Urinary bladder (tissue), 4 donors: ENCODE data around the gene CHSY1. TPM values are rescaled to one million over a fixed set of nuclear protein-coding genes. Genes with fewer than 3 reads are reported as not detected.

ENCODE experiments used
- DNase-seq: peaks from one replicate; pipeline ENCODE4 v3.0.0-alpha.2; 2015; ENCODE audit errors: extremely low spot score
- H3K27ac ChIP-seq: one replicate; pipeline ENCODE4 v1.5.1; 2013; ENCODE audit warnings: low read depth, mild to moderate bottlenecking, moderate library complexity
- H3K36me3 ChIP-seq: one replicate; pipeline ENCODE4 v1.6.1; 2013; ENCODE audit warnings: mild to moderate bottlenecking, moderate library complexity; ENCODE audit not compliant: insufficient read depth
- H3K4me1 ChIP-seq: one replicate; pipeline ENCODE4 v1.6.1; 2013; ENCODE audit warnings: mild to moderate bottlenecking, moderate library complexity; ENCODE audit not compliant: insufficient read depth
- H3K4me3 ChIP-seq: one replicate; pipeline ENCODE4 v1.5.1; 2013; ENCODE audit warnings: low read depth, low read length
- WGBS: extraction: QIAGEN DNeasy Blood & Tissue Kit; methylation state at CpG from one replicate; pipeline ENCODE4 v1.1.7; 2013; 5-methylcytosine and 5-hydroxymethylcytosine counted together
- polyA plus RNA-seq: library from polyadenylated mRNA; stranded (reverse); fragments of 200-250 nt; gene quantifications from one replicate; pipeline ENCODE4 v1.2.3, GENCODE V29; 2013
- total RNA-seq: library from RNA; depleted of rRNA; stranded (reverse); fragments of >200 nt; gene quantifications from one replicate; pipeline ENCODE4 v1.2.3, GENCODE V29; 2014
- donor health status: healthy with polysubstance abuse.
- donor health status: healthy.

CHSY1 gene
- total and polyA plus RNA-seq, 2 donors = 18.7 to 42.6 TPM

GRCh38 chr15:101156509-101157159 is 95.2 kb downstream of the CHSY1 start:
- 81% methylated on average over 21 of the region's 21 CpGs for WGBS
- no peak overlapping the region for H3K27ac ChIP-seq
- no peaks in the 10 kb centered on the region for H3K4me1 ChIP-seq
- DNase-seq = no peak
- no peak overlapping the region for H3K4me3 ChIP-seq
- no peaks in the 10 kb centered on the region for H3K36me3 ChIP-seq

DNA sequence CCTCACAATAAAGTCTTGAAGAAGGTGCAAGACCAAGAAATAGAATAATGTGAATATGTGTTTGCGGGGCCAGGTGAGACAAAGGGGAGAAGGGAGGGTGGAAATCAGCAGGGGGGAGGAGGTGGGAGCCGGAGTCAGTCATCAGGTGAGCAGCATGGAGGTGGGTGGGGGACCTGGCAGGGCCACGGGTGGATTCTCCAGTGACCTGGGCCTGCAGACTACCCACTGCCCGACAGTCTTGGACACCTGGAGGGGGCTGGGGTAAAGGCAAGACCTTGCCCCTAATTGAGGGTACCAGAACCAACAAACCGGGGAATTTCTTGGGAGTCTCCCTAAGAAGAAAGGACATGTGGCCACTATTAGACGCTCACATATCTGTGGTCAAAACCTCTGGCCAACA is 95.8 kb downstream of the CHSY1 start:
- Histone ChIP-seq H3K27ac (no peak overlapping the region), H3K36me3 (no peaks in the 10 kb centered on the region), H3K4me3 (no peak overlapping the region), H3K4me1 (no peaks in the 10 kb centered on the region)
- 94% methylated on average over 6 of the region's 6 CpGs for WGBS
- no peak for DNase-seq

- WGBS = 92% methylated on average over 19 of the region's 19 CpGs
- DNase-seq = no peak
- Histone ChIP-seq H3K4me3 (no peak overlapping the region), H3K27ac (no peak overlapping the region), H3K36me3 (no peaks in the 10 kb centered on the region), H3K4me1 (no peaks in the 10 kb centered on the region)
These were observed 97.8 kb downstream of the CHSY1 start for GRCh38 chr15:101153801-101154656.

DNA sequence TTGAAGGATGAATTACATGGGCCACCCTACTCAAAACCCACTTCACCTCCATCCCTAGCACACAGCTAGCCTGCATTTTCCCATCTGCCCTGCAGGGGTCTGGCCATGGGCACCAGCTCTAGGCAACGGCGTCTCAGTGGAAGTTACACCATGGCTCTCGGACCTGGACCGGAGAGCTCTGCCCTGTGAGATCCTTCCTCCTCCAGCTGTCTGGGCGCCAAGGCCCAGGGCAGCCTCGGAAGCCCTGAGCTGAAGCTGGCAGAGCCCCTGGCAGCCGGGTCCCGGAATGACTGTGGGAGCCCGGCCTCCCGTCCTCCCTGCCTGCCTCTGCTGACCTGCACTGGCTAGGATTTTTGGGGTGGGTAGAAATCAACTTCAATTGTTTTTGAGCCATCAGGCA is 98.9 kb downstream of the CHSY1 start:
- Histone ChIP-seq H3K27ac (no peak overlapping the region), H3K36me3 (no peaks in the 10 kb centered on the region), H3K4me3 (no peak overlapping the region), H3K4me1 (no peaks in the 10 kb centered on the region)
- DNase-seq = no peak
- WGBS = 98% methylated on average over 10 of the region's 10 CpGs

DNA sequence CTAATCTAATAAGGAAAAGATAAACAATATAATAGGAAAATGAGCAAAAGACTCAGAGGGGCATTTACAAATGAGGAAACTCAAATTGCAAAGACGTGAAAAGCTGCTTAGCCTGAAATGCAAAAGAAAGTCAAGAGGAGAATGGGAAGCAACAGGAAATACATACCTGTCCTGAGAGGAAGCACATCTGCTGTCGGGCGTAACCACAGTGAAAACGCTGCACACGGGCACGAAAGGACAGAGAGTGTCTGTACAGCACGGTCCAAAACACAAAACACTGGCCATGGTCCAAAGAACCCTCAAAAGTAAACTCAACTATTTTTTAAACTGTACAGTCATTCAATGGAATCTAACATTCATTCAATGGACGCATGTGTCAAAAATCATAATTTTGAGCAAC is 100.6 kb downstream of the CHSY1 start:
- 62% methylated on average over 8 of the region's 8 CpGs for WGBS
- Histone ChIP-seq H3K4me1 (no peaks in the 10 kb centered on the region), H3K27ac (no peak overlapping the region), H3K36me3 (no peaks in the 10 kb centered on the region), H3K4me3 (no peak overlapping the region)
- no peak for DNase-seq

DNA sequence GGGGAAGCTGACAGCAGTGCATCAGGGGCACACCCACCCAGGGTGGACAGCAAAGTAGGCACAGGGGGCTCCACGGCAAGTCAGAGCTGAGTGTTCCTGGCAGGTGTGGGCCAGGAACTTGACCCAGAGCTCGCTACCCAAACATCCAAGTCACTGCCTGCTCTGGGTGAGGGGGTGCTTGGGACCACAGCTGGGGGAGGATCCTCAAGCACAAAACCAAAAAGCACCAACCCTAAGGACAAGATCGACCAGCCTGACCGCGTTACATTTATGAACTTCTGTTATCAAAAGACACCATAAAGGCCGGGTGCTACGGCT is 101.2 kb downstream of the CHSY1 start:
- WGBS = 78% methylated on average over 7 of the region's 7 CpGs
- Histone ChIP-seq H3K4me3 (no peak overlapping the region), H3K36me3 (no peaks in the 10 kb centered on the region), H3K27ac (no peak overlapping the region), H3K4me1 (no peaks in the 10 kb centered on the region)
- DNase-seq = no peak

- H3K27ac ChIP-seq = no peak overlapping the region
- no peaks in the 10 kb centered on the region for H3K36me3 ChIP-seq
- H3K4me3 ChIP-seq = no peak overlapping the region
- WGBS = 89% methylated on average over 27 of the region's 27 CpGs
- H3K4me1 ChIP-seq = no peaks in the 10 kb centered on the region
- DNase-seq = no peak
These were observed 101.8 kb downstream of the CHSY1 start for GRCh38 chr15:101149864-101150722.

DNA sequence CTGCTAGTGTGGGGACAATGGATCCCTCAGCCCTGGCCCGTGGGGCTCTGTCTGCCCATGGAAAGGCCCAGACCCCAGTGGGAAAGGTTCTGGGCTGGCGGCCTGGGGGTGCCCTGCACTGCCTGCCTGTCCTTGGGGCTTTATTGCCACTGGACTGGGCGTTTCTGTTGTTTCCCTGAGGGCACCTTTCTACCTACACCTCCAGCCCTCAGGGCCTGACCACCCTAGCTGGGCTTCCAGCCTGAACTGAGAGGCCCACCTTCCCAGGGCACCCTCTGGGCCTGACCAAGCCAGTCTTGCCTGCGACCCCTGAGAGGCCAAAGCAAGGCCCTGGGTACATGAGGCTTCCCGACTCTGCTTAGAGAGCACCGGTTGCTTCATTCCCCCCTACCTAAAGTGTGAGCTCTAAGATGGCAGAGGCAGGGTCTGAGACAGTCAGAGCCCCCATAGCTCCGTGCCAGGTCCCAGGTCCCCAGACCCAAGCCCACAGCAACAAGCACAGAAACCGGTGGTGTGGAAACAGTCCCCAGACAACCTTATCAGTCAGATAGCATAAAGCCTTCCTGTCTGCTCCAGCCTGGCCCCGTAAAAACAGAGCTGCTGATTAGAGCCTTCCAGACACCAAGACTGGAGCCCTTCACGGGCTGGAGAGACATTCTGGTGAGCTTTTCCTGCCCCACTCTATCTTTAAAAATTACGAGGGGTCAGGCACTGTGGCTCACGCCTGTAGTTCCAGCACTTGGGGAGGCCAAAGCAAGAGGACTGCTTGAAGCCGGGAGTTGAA is 102.8 kb downstream of the CHSY1 start:
- H3K36me3 ChIP-seq = no peaks in the 10 kb centered on the region
- H3K4me3 ChIP-seq = no peak overlapping the region
- 58% methylated on average over 13 of the region's 13 CpGs for whole genome bisulfite sequencing
- DNase-seq = no peak
- no peak overlapping the region for H3K27ac ChIP-seq
- H3K4me1 ChIP-seq = no peaks in the 10 kb centered on the region

GRCh38 chr15:101148166-101148880 is 103.5 kb downstream of the CHSY1 start:
- Histone ChIP-seq H3K4me1 (no peaks in the 10 kb centered on the region), H3K27ac (no peak overlapping the region), H3K4me3 (no peak overlapping the region), H3K36me3 (no peaks in the 10 kb centered on the region)
- DNase-seq = no peak
- 82% methylated on average over 17 of the region's 17 CpGs for WGBS

GRCh38 chr15:101147181-101147580 is 104.7 kb downstream of the CHSY1 start:
- Histone ChIP-seq H3K36me3 (no peaks in the 10 kb centered on the region), H3K27ac (no peak overlapping the region), H3K4me3 (no peak overlapping the region), H3K4me1 (no peaks in the 10 kb centered on the region)
- no peak for DNase-seq
- 75% methylated on average over 5 of the region's 5 CpGs for WGBS

GRCh38 chr15:101146118-101146702 is 105.6 kb downstream of the CHSY1 start:
- no peak for DNase-seq
- WGBS = 97% methylated on average over 8 of the region's 8 CpGs
- Histone ChIP-seq H3K36me3 (no peaks in the 10 kb centered on the region), H3K27ac (no peak overlapping the region), H3K4me3 (no peak overlapping the region), H3K4me1 (no peaks in the 10 kb centered on the region)

DNA sequence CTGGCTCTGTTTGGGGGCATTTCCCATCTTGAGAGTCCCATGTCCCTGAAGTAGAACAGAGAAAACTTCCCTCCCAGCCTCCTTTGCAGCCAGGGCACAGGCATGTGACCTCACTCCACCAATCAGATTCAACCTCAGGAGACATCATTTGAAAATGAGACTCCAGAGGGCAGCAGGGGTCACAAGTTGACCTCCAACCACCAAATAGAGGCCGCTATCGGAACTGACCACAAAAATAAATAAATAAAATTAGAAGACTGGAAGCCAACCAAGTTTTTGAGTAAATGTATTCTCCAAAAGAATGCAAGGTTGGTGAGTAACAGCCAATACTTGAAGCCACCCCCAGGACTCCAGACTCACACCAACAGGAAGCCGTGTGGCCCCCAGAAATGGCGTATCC is 106.5 kb downstream of the CHSY1 start:
- no peaks in the 10 kb centered on the region for H3K36me3 ChIP-seq
- 92% methylated on average over 4 of the region's 4 CpGs for WGBS
- H3K4me1 ChIP-seq = no peaks in the 10 kb centered on the region
- H3K27ac ChIP-seq = no peak overlapping the region
- no peak for DNase-seq
- no peak overlapping the region for H3K4me3 ChIP-seq
